Measurements from ENCODE around the gene TMEM18.
"Not testable (repeated sequence)": the region's sequence is repeated elsewhere in the genome, so short reads cannot be mapped to it uniquely, and the experiment has no call there.

Gene TMEM18

GRCh38 chr2:692767-693166 is 15.6 kb upstream of the TMEM18 start:
- DNase-seq = no peak

GRCh38 chr2:691821-692761 is 14.9 kb upstream of the TMEM18 start:
- no peak for DNase-seq

- no peak for DNase-seq
These were observed 13.6 kb upstream of the TMEM18 start for GRCh38 chr2:690799-691198.

- DNase-seq = no peak
These were observed 12.8 kb upstream of the TMEM18 start for GRCh38 chr2:689877-690510.

GRCh38 chr2:689237-689636 is 12.0 kb upstream of the TMEM18 start:
- DNase-seq = no peak

GRCh38 chr2:688504-689076 is 11.4 kb upstream of the TMEM18 start:
- no peak for DNase-seq

- DNase-seq = no peak
These were observed 8.2 kb upstream of the TMEM18 start for GRCh38 chr2:685421-685820.

GRCh38 chr2:684913-685312 is 7.7 kb upstream of the TMEM18 start:
- DNase-seq = not testable (repeated sequence)

GRCh38 chr2:682226-682625 is 5.0 kb upstream of the TMEM18 start:
- no peak for DNase-seq

GRCh38 chr2:681312-681711 is 4.1 kb upstream of the TMEM18 start:
- no peak for DNase-seq

- DNase-seq = no peak
These were observed 3.3 kb upstream of the TMEM18 start for GRCh38 chr2:680496-680895.

GRCh38 chr2:678964-679363 is 1.8 kb upstream of the TMEM18 start:
- DNase-seq = no peak

GRCh38 chr2:677959-678550 is 849 bp upstream of the TMEM18 start:
- DNase-seq = no peak

- peak; percentile 100 for DNase-seq
These were observed 555 bp downstream of the TMEM18 start for GRCh38 chr2:676647-677055.

GRCh38 chr2:675982-676646 is 1.1 kb downstream of the TMEM18 start:
- peak; percentile 67 for DNase-seq

GRCh38 chr2:675460-675859 is 1.7 kb downstream of the TMEM18 start:
- no peak for DNase-seq

- no peak for DNase-seq
These were observed 2.2 kb downstream of the TMEM18 start for GRCh38 chr2:675051-675450.

- DNase-seq = no peak
These were observed 2.8 kb downstream of the TMEM18 start for GRCh38 chr2:674321-674985.

GRCh38 chr2:673615-674320 is 3.4 kb downstream of the TMEM18 start:
- no peak for DNase-seq

- no peak for DNase-seq
These were observed 4.2 kb downstream of the TMEM18 start for GRCh38 chr2:673016-673415.

GRCh38 chr2:672606-672905 is 4.7 kb downstream of the TMEM18 start:
- DNase-seq = no peak

All from right hindlimb (tissue), 1 donor.